WI38 (cell line): ENCODE data around the gene ST3GAL4.

Source experiments
- H3K4me3 ChIP-seq: 2 replicates; pipeline ENCODE4 v1.5.1; 2011; ENCODE audit warnings: low read depth, mild to moderate bottlenecking, control low read depth, low read length
- CTCF ChIP-seq: IDR thresholded peaks from 2 replicates; pipeline ENCODE4 v1.5.1; 2012; ENCODE audit warnings: low read depth, mild to moderate bottlenecking, control low read depth, low read length

Gene ST3GAL4

DNA sequence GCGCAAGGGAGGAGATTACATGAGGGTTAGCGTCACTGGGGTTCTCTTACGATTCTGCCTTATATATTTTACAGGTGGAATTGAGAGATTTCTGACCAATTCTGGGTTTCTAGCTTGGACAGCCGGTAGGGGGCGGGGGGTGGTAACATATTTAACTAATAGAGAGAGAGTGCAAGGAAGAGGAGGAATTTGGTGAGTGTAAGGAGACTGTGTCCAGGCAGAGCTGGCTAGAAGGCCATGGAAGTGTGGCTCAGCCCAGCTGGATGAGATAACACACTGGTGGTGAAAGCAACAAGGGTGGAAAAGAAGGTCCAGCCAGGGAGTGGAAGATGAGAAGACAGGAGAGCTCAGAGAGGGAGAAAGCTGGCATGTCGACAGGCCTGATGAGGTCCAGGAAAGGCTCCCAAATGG lies 56.5 kb downstream of the ST3GAL4 start:
- no peak overlapping the region for H3K4me3 ChIP-seq
- no peak for TF ChIP-seq CTCF

DNA sequence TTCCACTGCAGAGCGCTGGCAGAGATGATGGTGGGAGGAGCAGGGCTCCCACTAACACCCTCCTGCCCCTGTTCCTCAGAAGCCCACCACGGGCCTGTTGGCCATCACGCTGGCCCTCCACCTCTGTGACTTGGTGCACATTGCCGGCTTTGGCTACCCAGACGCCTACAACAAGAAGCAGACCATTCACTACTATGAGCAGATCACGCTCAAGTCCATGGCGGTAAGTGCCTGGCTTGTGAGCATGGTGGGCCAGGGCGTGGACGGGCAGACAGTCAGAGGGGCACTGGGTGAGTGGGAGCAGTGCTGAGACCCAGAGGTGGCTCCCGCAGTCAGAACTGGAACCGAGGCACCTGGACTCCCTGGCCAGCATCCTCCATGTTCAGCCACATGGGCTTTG lies 57.9 kb downstream of the ST3GAL4 start:
- H3K4me3 ChIP-seq: no peak overlapping the region
- no peak for TF ChIP-seq CTCF

- TF ChIP-seq CTCF: no peak
- no peak overlapping the region for H3K4me3 ChIP-seq
These were observed 58.4 kb downstream of the ST3GAL4 start for GRCh38 chr11:126413843-126414405.

GRCh38 chr11:126414615-126415014 lies 59.1 kb downstream of the ST3GAL4 start:
- TF ChIP-seq CTCF: no peak

DNA sequence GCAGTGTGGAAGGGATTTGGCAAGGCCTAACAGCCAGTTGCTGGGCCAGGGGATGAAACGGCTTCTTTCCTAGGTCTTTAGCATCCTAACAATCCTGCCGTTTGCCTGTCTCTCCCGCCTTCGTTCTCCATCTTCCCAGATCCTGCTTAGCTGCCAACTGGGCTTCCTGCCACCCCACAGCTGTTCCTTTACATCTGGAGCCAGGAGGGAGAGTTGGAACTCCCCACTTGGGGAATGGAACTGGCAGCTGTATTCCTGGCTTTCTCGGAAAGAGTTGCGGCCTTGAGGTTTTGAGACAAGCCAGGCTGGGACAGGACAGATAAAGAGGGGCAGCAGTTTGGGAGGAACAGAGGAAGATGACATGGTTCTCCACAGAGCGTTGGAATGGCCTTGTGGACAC lies 59.6 kb downstream of the ST3GAL4 start:
- TF ChIP-seq CTCF: no peak
- H3K4me3 ChIP-seq: no peak overlapping the region

More at GRCh38 chr11:126414615-126415014, 59.1 kb downstream of the ST3GAL4 start:
- no peak overlapping the region for H3K4me3 ChIP-seq

- TF ChIP-seq CTCF: no peak
- H3K4me3 ChIP-seq: no peak overlapping the region
These were observed 60.4 kb downstream of the ST3GAL4 start for GRCh38 chr11:126415669-126416420.

DNA sequence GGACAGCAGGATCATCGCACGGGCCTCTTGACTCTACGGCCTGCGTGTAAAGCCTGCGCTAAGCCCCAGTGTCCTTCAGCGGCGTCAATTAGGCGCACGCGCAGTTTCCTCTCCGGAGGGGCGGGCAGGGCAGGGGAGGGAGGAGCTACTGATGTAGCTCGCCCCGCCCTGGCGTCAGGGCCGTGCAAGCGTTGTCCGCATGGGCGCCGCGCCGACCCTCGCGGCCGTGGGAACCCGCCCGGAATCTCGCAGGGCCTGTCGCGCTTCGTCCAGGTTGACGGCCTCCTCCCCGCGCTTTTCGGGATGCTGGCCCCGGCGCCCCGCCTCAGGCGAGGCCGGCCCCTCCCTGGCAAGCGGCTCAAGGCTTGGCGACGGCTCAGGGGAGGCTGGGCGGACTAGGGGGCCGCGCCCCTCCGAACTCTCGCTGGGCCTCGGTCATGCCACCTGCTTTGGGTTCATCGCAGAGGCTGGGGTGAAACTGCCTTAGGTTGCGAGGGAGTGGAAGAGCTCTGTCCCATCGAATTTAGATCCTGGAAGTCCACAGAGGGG lies 61.1 kb downstream of the ST3GAL4 start:
- TF ChIP-seq CTCF: no peak
- H3K4me3 ChIP-seq: peak overlapping the region; percentile 49
